Heart left ventricle (tissue), 13 donors: ENCODE data around the gene ADAMTS12.

Source experiments
- POLR2A ChIP-seq, 2 donors: fragments of 450-650 bp; IDR thresholded peaks; one replicate each; pipeline ENCODE4 v1.6.1; 2017; ENCODE audit warnings: antibody characterized with exemption in 2 of 2, mild to moderate bottlenecking in 2 of 2, moderate library complexity in 2 of 2
- TF ChIP-seq, protein P1 (sequence below), 12 donors: fragments of 200-600 bp; sonication (generic) in 4 of 12; IDR thresholded peaks; one replicate each; pipeline versions ENCODE4 v1.5.0 to v1.8.0; 2018 to 2022; ENCODE audit warnings: antibody characterized with exemption in 12 of 12, mild to moderate bottlenecking in 5 of 12
- donor health status: ischemic (EF 13 %, LVEDD 7.1; RV severe dilation, severe dysfunction).
- donor health status: DM: no; HTN: yes; CAD: no.
- donor health status: DM: no; HTN: no; CAD: no.
- donor health status: ischemic (EF 25% LVEDD 6.9; RV normal size, moderate dysfunction).
- donor health status: ischemic (EF 25% LVEDD 5.7; RV mildly dilated, moderate dysfunction).
- donor health status: ischemic (EF 35%, LVEDD 5.7; RV mildly dilated, moderate dysfunction).
- donor health status: nonischemic (EF 11% LVEDD 7.7; RV severe dilation, severe dysfunction).
- donor health status: DM: yes; HTN: yes; CAD: no.
- donor health status: PGD.
- donor health status: ischemic (EF 29% LVEDD 5.4; RV normal size, mild dysfunction).
- donor health status: nonischemic (EF 23%, LVEDD 6.1; RV moderate dilation, normal function).

DNA sequence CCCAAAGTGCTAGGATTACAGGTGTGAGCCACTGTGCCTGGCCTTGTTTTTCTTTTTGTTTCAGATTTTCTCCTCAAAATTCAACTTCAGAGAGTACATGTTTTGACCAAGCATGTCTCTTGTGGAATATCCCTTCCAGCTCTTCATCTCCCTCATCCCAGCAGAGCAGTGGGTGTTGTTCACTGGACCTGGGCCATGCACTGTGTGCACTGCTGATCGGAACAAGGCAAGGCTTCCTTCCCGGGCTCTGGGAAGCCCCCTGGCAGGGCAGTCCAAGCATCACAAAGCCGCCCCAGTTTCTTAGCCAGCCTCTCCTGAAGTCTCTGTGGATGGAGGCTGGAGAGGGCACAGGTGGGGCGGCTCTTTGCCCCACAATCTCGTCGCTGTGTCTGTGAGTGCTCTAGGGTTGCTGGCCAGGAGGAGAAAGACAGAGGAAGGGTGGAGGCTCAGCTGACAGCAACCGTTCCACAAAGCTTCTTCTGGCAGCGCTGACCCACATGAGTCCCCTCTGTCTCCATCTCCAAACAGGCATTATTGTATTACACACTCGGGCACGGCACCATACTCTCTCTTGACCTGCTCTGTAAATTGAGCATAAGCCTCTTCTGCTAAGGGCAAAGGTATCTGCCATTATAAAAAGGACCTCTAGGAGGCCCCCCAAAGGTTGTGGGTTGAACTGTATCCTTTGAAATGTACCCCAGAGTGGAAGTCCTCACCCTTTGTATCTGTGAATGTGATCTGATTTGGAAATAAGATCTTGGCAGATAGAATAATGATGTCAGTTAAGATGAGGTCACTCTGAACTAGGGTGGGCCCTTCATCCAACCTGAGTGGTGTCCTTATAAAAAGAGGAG, 361.4 kb downstream of the ADAMTS12 start:
- TF ChIP-seq, protein P1, sequence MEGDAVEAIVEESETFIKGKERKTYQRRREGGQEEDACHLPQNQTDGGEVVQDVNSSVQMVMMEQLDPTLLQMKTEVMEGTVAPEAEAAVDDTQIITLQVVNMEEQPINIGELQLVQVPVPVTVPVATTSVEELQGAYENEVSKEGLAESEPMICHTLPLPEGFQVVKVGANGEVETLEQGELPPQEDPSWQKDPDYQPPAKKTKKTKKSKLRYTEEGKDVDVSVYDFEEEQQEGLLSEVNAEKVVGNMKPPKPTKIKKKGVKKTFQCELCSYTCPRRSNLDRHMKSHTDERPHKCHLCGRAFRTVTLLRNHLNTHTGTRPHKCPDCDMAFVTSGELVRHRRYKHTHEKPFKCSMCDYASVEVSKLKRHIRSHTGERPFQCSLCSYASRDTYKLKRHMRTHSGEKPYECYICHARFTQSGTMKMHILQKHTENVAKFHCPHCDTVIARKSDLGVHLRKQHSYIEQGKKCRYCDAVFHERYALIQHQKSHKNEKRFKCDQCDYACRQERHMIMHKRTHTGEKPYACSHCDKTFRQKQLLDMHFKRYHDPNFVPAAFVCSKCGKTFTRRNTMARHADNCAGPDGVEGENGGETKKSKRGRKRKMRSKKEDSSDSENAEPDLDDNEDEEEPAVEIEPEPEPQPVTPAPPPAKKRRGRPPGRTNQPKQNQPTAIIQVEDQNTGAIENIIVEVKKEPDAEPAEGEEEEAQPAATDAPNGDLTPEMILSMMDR (IDR thresholded peaks at IDR 0.05), result peak in 1 of 12 donors; percentile 10
- TF ChIP-seq POLR2A (IDR thresholded peaks at IDR 0.05), result no peak
